HEK293 (cell line): ENCODE data around the gene KIF18A.

ENCODE experiments used
- CTCF ChIA-PET: fragments of 350-600 bp; formaldehyde crosslinking; extraction: SDS; loops from one replicate; lab custom pipeline; 2021; ENCODE audit warnings: antibody characterized with exemption; lab: Yijun Ruan, JAX
- POLR2A ChIA-PET: fragments of 300-600 bp; formaldehyde crosslinking; extraction: SDS; loops from one replicate; lab custom pipeline; 2020; ENCODE audit warnings: antibody characterized with exemption, inconsistent platforms; lab: Yijun Ruan, JAX
- H3K27ac ChIP-seq: fragments of 200-500 bp; sonication (Bioruptor generic); 2 replicates; pipeline ENCODE4 v1.5.1; 2014; ENCODE audit warnings: low read depth, low read length, control low read depth, inconsistent platforms; ENCODE audit errors: extremely low read depth
- H3K36me3 ChIP-seq, 2 experiments: fragments of 200-500 bp in 1 of 2; sonication (Bioruptor generic) in 1 of 2; 1 replicate in 1 of 2; 2 replicates in 1 of 2; pipeline ENCODE4 v1.5.1; 2014 to 2017; ENCODE audit warnings: inconsistent platforms in 2 of 2, low read length in 2 of 2; ENCODE audit not compliant: control insufficient read depth in 2 of 2, insufficient read depth in 1 of 2
- H3K4me1 ChIP-seq: fragments of 200-500 bp; sonication (Bioruptor generic); 2 replicates; pipeline ENCODE4 v1.5.1; 2014; ENCODE audit warnings: mild to moderate bottlenecking, low read length, inconsistent platforms; ENCODE audit not compliant: control insufficient read depth, insufficient read depth
- H3K4me3 ChIP-seq: 2 replicates; pipeline ENCODE4 v1.5.1; 2011; ENCODE audit warnings: low read depth, mild to moderate bottlenecking, control low read depth, low read length, moderate library complexity
- H3K9me3 ChIP-seq: fragments of 200-500 bp; sonication (Bioruptor generic); 2 replicates; pipeline ENCODE4 v1.5.1; 2014; ENCODE audit warnings: low read depth, low read length, inconsistent platforms; ENCODE audit not compliant: control insufficient read depth, insufficient read depth
- ELK4 ChIP-seq: IDR thresholded peaks from 2 replicates; pipeline ENCODE4 v1.6.1; 2011; ENCODE audit warnings: mild to moderate bottlenecking, low read depth, low read length, borderline replicate concordance
- PBX3 ChIP-seq: sonication (generic); formaldehyde crosslinking; IDR thresholded peaks from 2 replicates; pipeline ENCODE4 v1.8.1; 2022; ENCODE audit warnings: mild to moderate bottlenecking, moderate library complexity, missing genetic modification reagents
- ZBTB10 ChIP-seq: fragments of 450-650 bp; formaldehyde crosslinking; IDR thresholded peaks from 2 replicates; pipeline ENCODE4 v1.5.1; 2016; ENCODE audit warnings: missing biosample characterization, missing genetic modification characterization
- ZNF132 ChIP-seq: fragments of 450-650 bp; formaldehyde crosslinking; IDR thresholded peaks from 2 replicates; pipeline ENCODE4 v1.5.1; 2017; ENCODE audit warnings: missing biosample characterization, missing genetic modification characterization, borderline replicate concordance
- ZNF148 ChIP-seq: fragments of 450-650 bp; formaldehyde crosslinking; IDR thresholded peaks from 2 replicates; pipeline ENCODE4 v1.5.0; 2017; ENCODE audit warnings: missing biosample characterization, missing genetic modification characterization, borderline replicate concordance
- ZNF362 ChIP-seq: fragments of 450-650 bp; formaldehyde crosslinking; IDR thresholded peaks from 2 replicates; pipeline ENCODE4 v1.5.1; 2016; ENCODE audit warnings: missing biosample characterization, missing genetic modification characterization
- ZNF473 ChIP-seq: fragments of 450-650 bp; formaldehyde crosslinking; IDR thresholded peaks from 2 replicates; pipeline ENCODE4 v1.5.1; 2017; ENCODE audit warnings: missing biosample characterization, missing genetic modification characterization
- ZNF513 ChIP-seq: fragments of 450-650 bp; IDR thresholded peaks from 2 replicates; pipeline ENCODE4 v1.5.1; 2018; ENCODE audit warnings: missing biosample characterization, missing genetic modification characterization
- ZNF600 ChIP-seq: fragments of 450-650 bp; formaldehyde crosslinking; IDR thresholded peaks from 2 replicates; pipeline ENCODE4 v1.5.1; 2016; ENCODE audit warnings: missing biosample characterization, missing genetic modification characterization
- ZNF621 ChIP-seq: fragments of 450-650 bp; formaldehyde crosslinking; IDR thresholded peaks from 2 replicates; pipeline ENCODE4 v1.5.1; 2017; ENCODE audit warnings: missing biosample characterization, missing genetic modification characterization
- ZNF629 ChIP-seq: fragments of 450-650 bp; formaldehyde crosslinking; IDR thresholded peaks from 2 replicates; pipeline ENCODE4 v1.5.1; 2017; ENCODE audit warnings: missing biosample characterization, missing genetic modification characterization
- ZNF792 ChIP-seq: fragments of 450-650 bp; formaldehyde crosslinking; IDR thresholded peaks from 2 replicates; pipeline ENCODE4 v1.5.1; 2016; ENCODE audit warnings: missing biosample characterization, missing genetic modification characterization

KIF18A gene

GRCh38 chr11:28105869-28106268 lies 2.1 kb downstream of the KIF18A start:
- POLR2A ChIA-PET, result interaction anchor here (0.6 to 0.7 kb wide), 2 partner anchors 53 to 303 kb away, joined by 5 to 6 read pairs; no protein-coding TSS in a partner anchor
- Histone ChIP-seq H3K27ac (no peak overlapping the region), H3K4me3 (no peak overlapping the region; the same call in 1 of the 2 replicates), H3K36me3 (no peaks in the 10 kb centered on the region), H3K9me3 (no peaks in the 10 kb centered on the region), H3K4me1 (no peaks in the 10 kb centered on the region)
- CTCF ChIA-PET, result interaction anchor here (0.5 kb wide), 1 partner anchor 405 kb away, joined by 4 read pairs; no protein-coding TSS in a partner anchor
- TF ChIP-seq ZNF148 (tag by site-specific recombination), result no peak
- no peak for TF ChIP-seq ZBTB10 (tag by site-specific recombination)
- no peak for TF ChIP-seq ZNF362 (tag by site-specific recombination)
- TF ChIP-seq ZNF792 (tag by site-specific recombination), result no peak
- no peak for TF ChIP-seq ZNF473 (tag by site-specific recombination)
- TF ChIP-seq PBX3 (CRISPR knock-in tag), result no peak
- TF ChIP-seq ZNF621, result no peak
- no peak for TF ChIP-seq ZNF600 (tag by site-specific recombination)
- TF ChIP-seq ZNF132 (tag by site-specific recombination), result no peak
- no peak for TF ChIP-seq ZNF629
- TF ChIP-seq ELK4, result no peak

GRCh38 chr11:28104984-28105383 lies 3.0 kb downstream of the KIF18A start:
- Histone ChIP-seq H3K9me3 (no peaks in the 10 kb centered on the region), H3K4me3 (no peak overlapping the region), H3K4me1 (no peaks in the 10 kb centered on the region), H3K27ac (no peak overlapping the region), H3K36me3 (no peaks in the 10 kb centered on the region)
- ChIA-PET POLR2A (no interaction called here), CTCF (no interaction called here)
- TF ChIP-seq ZNF629 (peak; percentile 55), ZNF513 (tag by site-specific recombination) (no peak)
